ENCODE results near the gene THSD8. TPM values are rescaled to one million over a fixed set of nuclear protein-coding genes. Genes with fewer than 3 reads are reported as not detected.

The THSD8 gene
- polyA plus RNA-seq, 1 donor = 3.8 TPM

GRCh38 chr19:12779162-12779993, 22.5 kb upstream of the THSD8 start:
- no peaks in the 10 kb centered on the region for H3K9me3 ChIP-seq (ENCODE audit: control insufficient read depth, low read depth, low read length)
- H3K36me3 ChIP-seq (ENCODE audit: control insufficient read depth, insufficient read depth, low read length) = peaks cover 3% of the 10 kb centered on the region
- H3K27me3 ChIP-seq (ENCODE audit: control insufficient read depth, insufficient read depth, low read length) = no peaks in the 10 kb centered on the region
- WGBS (ENCODE audit: insufficient coverage, low lambda C conversion rate) = no CpG with 5 or more reads among the region's 15 CpGs
- peaks cover 43% of the 10 kb centered on the region for H3K4me1 ChIP-seq (ENCODE audit: control insufficient read depth, insufficient read depth, low read length)
- peak overlapping the region; percentile 87 for H3K27ac ChIP-seq (ENCODE audit: low read length)
- peak in 1 of 2 donors; percentile 67 for DNase-seq
- H3K4me3 ChIP-seq (ENCODE audit: low read length) = peak overlapping the region; percentile 59

GRCh38 chr19:12782174-12782423, 19.8 kb upstream of the THSD8 start:
- Histone ChIP-seq H3K27ac (ENCODE audit: low read length) (peak overlapping the region; percentile 100), H3K4me1 (ENCODE audit: control insufficient read depth, insufficient read depth, low read length) (peaks cover 68% of the 10 kb centered on the region), H3K4me3 (ENCODE audit: low read length) (peak overlapping the region; percentile 58), H3K9me3 (ENCODE audit: control insufficient read depth, low read depth, low read length) (no peaks in the 10 kb centered on the region), H3K27me3 (ENCODE audit: control insufficient read depth, insufficient read depth, low read length) (no peaks in the 10 kb centered on the region), H3K36me3 (ENCODE audit: control insufficient read depth, insufficient read depth, low read length) (no peaks in the 10 kb centered on the region)
- DNase-seq = no peak
- 0% methylated on average over 1 of the region's 12 CpGs for WGBS (ENCODE audit: insufficient coverage, low lambda C conversion rate)

- Histone ChIP-seq H3K4me3 (ENCODE audit: low read length) (peak overlapping the region; percentile 58), H3K27me3 (ENCODE audit: control insufficient read depth, insufficient read depth, low read length) (no peaks in the 10 kb centered on the region), H3K4me1 (ENCODE audit: control insufficient read depth, insufficient read depth, low read length) (peaks cover 69% of the 10 kb centered on the region), H3K27ac (ENCODE audit: low read length) (peak overlapping the region; percentile 100), H3K9me3 (ENCODE audit: control insufficient read depth, low read depth, low read length) (no peaks in the 10 kb centered on the region), H3K36me3 (ENCODE audit: control insufficient read depth, insufficient read depth, low read length) (no peaks in the 10 kb centered on the region)
- WGBS (ENCODE audit: insufficient coverage, low lambda C conversion rate) = no CpG with 5 or more reads among the region's 88 CpGs
- peak; percentile 84 to 90 for DNase-seq
Observed at GRCh38 chr19:12782424-12783290, 19.2 kb upstream of the THSD8 start.

GRCh38 chr19:12783291-12783848, 18.5 kb upstream of the THSD8 start:
- H3K36me3 ChIP-seq (ENCODE audit: control insufficient read depth, insufficient read depth, low read length) = no peaks in the 10 kb centered on the region
- H3K27ac ChIP-seq (ENCODE audit: low read length) = peak overlapping the region; percentile 100
- peaks cover 75% of the 10 kb centered on the region for H3K4me1 ChIP-seq (ENCODE audit: control insufficient read depth, insufficient read depth, low read length)
- H3K4me3 ChIP-seq (ENCODE audit: low read length) = peak overlapping the region; percentile 58
- no peaks in the 10 kb centered on the region for H3K27me3 ChIP-seq (ENCODE audit: control insufficient read depth, insufficient read depth, low read length)
- WGBS (ENCODE audit: insufficient coverage, low lambda C conversion rate) = no CpG with 5 or more reads among the region's 16 CpGs
- H3K9me3 ChIP-seq (ENCODE audit: control insufficient read depth, low read depth, low read length) = no peaks in the 10 kb centered on the region
- DNase-seq = no peak

- no peaks in the 10 kb centered on the region for H3K36me3 ChIP-seq (ENCODE audit: control insufficient read depth, insufficient read depth, low read length)
- no peaks in the 10 kb centered on the region for H3K9me3 ChIP-seq (ENCODE audit: control insufficient read depth, low read depth, low read length)
- no peaks in the 10 kb centered on the region for H3K27me3 ChIP-seq (ENCODE audit: control insufficient read depth, insufficient read depth, low read length)
- H3K27ac ChIP-seq (ENCODE audit: low read length) = peak overlapping the region; percentile 100
- H3K4me3 ChIP-seq (ENCODE audit: low read length) = no peak overlapping the region
- WGBS (ENCODE audit: insufficient coverage, low lambda C conversion rate) = no CpG with 5 or more reads among the region's 19 CpGs
- DNase-seq = peak in 1 of 2 donors; percentile 70
- peaks cover 75% of the 10 kb centered on the region for H3K4me1 ChIP-seq (ENCODE audit: control insufficient read depth, insufficient read depth, low read length)
Observed at GRCh38 chr19:12783849-12784393, 17.9 kb upstream of the THSD8 start.

GRCh38 chr19:12784394-12784870, 17.4 kb upstream of the THSD8 start:
- Histone ChIP-seq H3K36me3 (ENCODE audit: control insufficient read depth, insufficient read depth, low read length) (no peaks in the 10 kb centered on the region), H3K9me3 (ENCODE audit: control insufficient read depth, low read depth, low read length) (no peaks in the 10 kb centered on the region), H3K4me1 (ENCODE audit: control insufficient read depth, insufficient read depth, low read length) (peaks cover 75% of the 10 kb centered on the region), H3K4me3 (ENCODE audit: low read length) (no peak overlapping the region), H3K27ac (ENCODE audit: low read length) (peak overlapping the region; percentile 100), H3K27me3 (ENCODE audit: control insufficient read depth, insufficient read depth, low read length) (no peaks in the 10 kb centered on the region)
- peak in 1 of 2 donors; percentile 61 for DNase-seq
- WGBS (ENCODE audit: insufficient coverage, low lambda C conversion rate) = no CpG with 5 or more reads among the region's 10 CpGs

- no CpG with 5 or more reads among the region's 5 CpGs for WGBS (ENCODE audit: insufficient coverage, low lambda C conversion rate)
- Histone ChIP-seq H3K4me3 (ENCODE audit: low read length) (no peak overlapping the region), H3K27me3 (ENCODE audit: control insufficient read depth, insufficient read depth, low read length) (no peaks in the 10 kb centered on the region), H3K9me3 (ENCODE audit: control insufficient read depth, low read depth, low read length) (no peaks in the 10 kb centered on the region), H3K4me1 (ENCODE audit: control insufficient read depth, insufficient read depth, low read length) (peaks cover 74% of the 10 kb centered on the region), H3K36me3 (ENCODE audit: control insufficient read depth, insufficient read depth, low read length) (no peaks in the 10 kb centered on the region), H3K27ac (ENCODE audit: low read length) (peak overlapping the region; percentile 100)
- peak in 1 of 2 donors; percentile 73 for DNase-seq
Observed at GRCh38 chr19:12784871-12785430, 16.9 kb upstream of the THSD8 start.

GRCh38 chr19:12785431-12786031, 16.3 kb upstream of the THSD8 start:
- Histone ChIP-seq H3K9me3 (ENCODE audit: control insufficient read depth, low read depth, low read length) (no peaks in the 10 kb centered on the region), H3K4me3 (ENCODE audit: low read length) (no peak overlapping the region), H3K4me1 (ENCODE audit: control insufficient read depth, insufficient read depth, low read length) (peaks cover 77% of the 10 kb centered on the region), H3K27ac (ENCODE audit: low read length) (peak overlapping the region; percentile 100), H3K36me3 (ENCODE audit: control insufficient read depth, insufficient read depth, low read length) (no peaks in the 10 kb centered on the region), H3K27me3 (ENCODE audit: control insufficient read depth, insufficient read depth, low read length) (no peaks in the 10 kb centered on the region)
- WGBS (ENCODE audit: insufficient coverage, low lambda C conversion rate) = no CpG with 5 or more reads among the region's 4 CpGs
- DNase-seq = peak; percentile 65 to 79

GRCh38 chr19:12786141-12786870, 15.6 kb upstream of the THSD8 start:
- Histone ChIP-seq H3K27ac (ENCODE audit: low read length) (peak overlapping the region; percentile 100), H3K4me1 (ENCODE audit: control insufficient read depth, insufficient read depth, low read length) (peaks cover 82% of the 10 kb centered on the region), H3K4me3 (ENCODE audit: low read length) (no peak overlapping the region), H3K36me3 (ENCODE audit: control insufficient read depth, insufficient read depth, low read length) (no peaks in the 10 kb centered on the region), H3K27me3 (ENCODE audit: control insufficient read depth, insufficient read depth, low read length) (no peaks in the 10 kb centered on the region), H3K9me3 (ENCODE audit: control insufficient read depth, low read depth, low read length) (no peaks in the 10 kb centered on the region)
- no CpG with 5 or more reads among the region's 18 CpGs for WGBS (ENCODE audit: insufficient coverage, low lambda C conversion rate)
- peak in 1 of 2 donors; percentile 50 for DNase-seq
